Caco-2 (cell line): ENCODE data around the gene RYR1. TPM values are rescaled to one million over a fixed set of nuclear protein-coding genes. Genes with fewer than 3 reads are reported as not detected.

Experiments used
- BruUV-seq: library from RNA; stranded (reverse); fragments of 400-500 nt; replicated peaks from 2 replicates; lab custom pipeline; 2021; lab: Mats Ljungman, UMichigan
- CTCF ChIA-PET: fragments of 300-600 bp; sonication (Branson Sonifier 250); formaldehyde crosslinking; loops from one replicate; lab custom pipeline; 2022; ENCODE audit warnings: antibody characterized with exemption; lab: Charles Lee
- POLR2A ChIA-PET: fragments of 300-600 bp; sonication (Branson Sonifier 250); formaldehyde crosslinking; loops from one replicate; lab custom pipeline; 2022; ENCODE audit warnings: antibody characterized with exemption; lab: Charles Lee
- DNase-seq, 2 experiments: peaks; one replicate each; pipeline versions ENCODE4 v3.0.0 to v3.0.0-alpha.2; 2020 to 2022
- H3K27me3 ChIP-seq: replicated peaks from 2 replicates; pipeline ENCODE4 v1.6.0; 2011; ENCODE audit warnings: low read length; ENCODE audit not compliant: control insufficient read depth, insufficient read depth
- H3K36me3 ChIP-seq: 2 replicates; pipeline ENCODE4 v1.5.1; 2011; ENCODE audit warnings: low read length; ENCODE audit not compliant: control insufficient read depth, insufficient read depth
- H3K4me1 ChIP-seq: fragments of 250-450 bp; sonication (Bioruptor Pico); 2 replicates; pipeline ENCODE4 v1.5.1; 2020; ENCODE audit warnings: mild to moderate bottlenecking
- H3K4me3 ChIP-seq: 2 replicates; pipeline ENCODE4 v1.5.1; 2011; ENCODE audit warnings: low read depth, mild to moderate bottlenecking, control low read depth, low read length
- H3K9me3 ChIP-seq: fragments of 250-450 bp; sonication (Bioruptor Pico); 2 replicates; pipeline ENCODE4 v1.5.1; 2020; ENCODE audit warnings: mild to moderate bottlenecking, moderate library complexity
- H3K27ac Mint-ChIP-seq: one replicate; pipeline ENCODE4 v1.8.0; 2022; ENCODE audit warnings: mixed read lengths; ENCODE audit not compliant: unreplicated experiment
- H3K27me3 Mint-ChIP-seq: one replicate; pipeline ENCODE4 v1.8.0; 2022; ENCODE audit warnings: mixed read lengths; ENCODE audit not compliant: insufficient read depth, unreplicated experiment
- H3K36me3 Mint-ChIP-seq: one replicate; pipeline ENCODE4 v1.8.0; 2022; ENCODE audit warnings: mild to moderate bottlenecking, mixed read lengths; ENCODE audit not compliant: insufficient read depth, unreplicated experiment
- H3K4me1 Mint-ChIP-seq: one replicate; pipeline ENCODE4 v1.8.0; 2022; ENCODE audit warnings: low read depth, mixed read lengths; ENCODE audit not compliant: unreplicated experiment
- H3K4me3 Mint-ChIP-seq: one replicate; pipeline ENCODE4 v1.8.0; 2022; ENCODE audit warnings: mild to moderate bottlenecking, moderate library complexity, mixed read lengths; ENCODE audit not compliant: unreplicated experiment
- H3K9me3 Mint-ChIP-seq: one replicate; pipeline ENCODE4 v1.8.0; 2022; ENCODE audit warnings: mixed read lengths; ENCODE audit not compliant: unreplicated experiment
- intact Hi-C: fragments of 100-400 bp; cut with micrococcal nuclease; formaldehyde crosslinking; loops from one replicate; pipeline ENCODE4 v1.10.0; 2022; ENCODE audit not compliant: unreplicated experiment
- total RNA-seq: library from RNA; stranded (reverse); gene quantifications from 2 replicates; pipeline ENCODE4 v1.2.3, GENCODE V29; 2022
- TF ChIP-seq, protein P1 (sequence below), 2 experiments: fragments of 200-600 bp in 1 of 2; IDR thresholded peaks; 1 replicate in 1 of 2; 2 replicates in 1 of 2; pipeline versions ENCODE4 v1.5.1 to v1.8.0; 2011 to 2022; ENCODE audit warnings: antibody characterized with exemption in 1 of 2, control low read depth in 1 of 2, inconsistent platforms in 1 of 2, low read depth in 1 of 2, low read length in 1 of 2, mild to moderate bottlenecking in 1 of 2, moderate library complexity in 1 of 2; ENCODE audit not compliant: insufficient read depth in 1 of 2, severe bottlenecking in 1 of 2, unreplicated experiment in 1 of 2

The RYR1 gene
- total RNA-seq, 1 experiment from 2014 or later, result 5.6 TPM

GRCh38 chr19:38544569-38545315, 111.3 kb downstream of the RYR1 start:
- Histone ChIP-seq H3K36me3 (no peaks in the 10 kb centered on the region), H3K4me3 (no peak overlapping the region), H3K27me3 (no peaks in the 10 kb centered on the region), H3K4me1 (0 out of 2 replicates have a peak, but pooled peaks cover 9% of the 10 kb centered on the region), H3K9me3 (no peaks in the 10 kb centered on the region)
- intact Hi-C loops, result loop anchor here (1.0 to 10.0 kb wide), 3 partner anchors 73 to 190 kb away; partner anchors contain the start of genes EIF3K and MAP4K1
- Mint-ChIP-seq H3K9me3 (no peaks in the 10 kb centered on the region), H3K36me3 (no peaks in the 10 kb centered on the region), H3K4me3 (peak overlapping the region; percentile 44), H3K4me1 (peaks cover 6% of the 10 kb centered on the region), H3K27ac (no peak overlapping the region), H3K27me3 (no peaks in the 10 kb centered on the region)
- BruUV-seq, result no TSS peak
- no peak for DNase-seq
- ChIA-PET POLR2A (interaction anchor here (0.6 kb wide), 1 partner anchor 19 kb away, joined by 3 read pairs; no protein-coding TSS in a partner anchor), CTCF (interaction anchor here (0.5 to 1.0 kb wide), 4 partner anchors 30 to 248 kb away, joined by 3 to 8 read pairs (median 6); partner anchors contain the start of genes ACTN4 and FAM98C)
- TF ChIP-seq, protein P1, sequence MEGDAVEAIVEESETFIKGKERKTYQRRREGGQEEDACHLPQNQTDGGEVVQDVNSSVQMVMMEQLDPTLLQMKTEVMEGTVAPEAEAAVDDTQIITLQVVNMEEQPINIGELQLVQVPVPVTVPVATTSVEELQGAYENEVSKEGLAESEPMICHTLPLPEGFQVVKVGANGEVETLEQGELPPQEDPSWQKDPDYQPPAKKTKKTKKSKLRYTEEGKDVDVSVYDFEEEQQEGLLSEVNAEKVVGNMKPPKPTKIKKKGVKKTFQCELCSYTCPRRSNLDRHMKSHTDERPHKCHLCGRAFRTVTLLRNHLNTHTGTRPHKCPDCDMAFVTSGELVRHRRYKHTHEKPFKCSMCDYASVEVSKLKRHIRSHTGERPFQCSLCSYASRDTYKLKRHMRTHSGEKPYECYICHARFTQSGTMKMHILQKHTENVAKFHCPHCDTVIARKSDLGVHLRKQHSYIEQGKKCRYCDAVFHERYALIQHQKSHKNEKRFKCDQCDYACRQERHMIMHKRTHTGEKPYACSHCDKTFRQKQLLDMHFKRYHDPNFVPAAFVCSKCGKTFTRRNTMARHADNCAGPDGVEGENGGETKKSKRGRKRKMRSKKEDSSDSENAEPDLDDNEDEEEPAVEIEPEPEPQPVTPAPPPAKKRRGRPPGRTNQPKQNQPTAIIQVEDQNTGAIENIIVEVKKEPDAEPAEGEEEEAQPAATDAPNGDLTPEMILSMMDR (IDR thresholded peaks at IDR 0.05; ENCODE audit: insufficient read depth in 1 of 2, low read depth in 1 of 2, low read length in 1 of 2, severe bottlenecking in 1 of 2, unreplicated experiment in 1 of 2), result peak in 1 of 2 experiments; percentile 71

DNA sequence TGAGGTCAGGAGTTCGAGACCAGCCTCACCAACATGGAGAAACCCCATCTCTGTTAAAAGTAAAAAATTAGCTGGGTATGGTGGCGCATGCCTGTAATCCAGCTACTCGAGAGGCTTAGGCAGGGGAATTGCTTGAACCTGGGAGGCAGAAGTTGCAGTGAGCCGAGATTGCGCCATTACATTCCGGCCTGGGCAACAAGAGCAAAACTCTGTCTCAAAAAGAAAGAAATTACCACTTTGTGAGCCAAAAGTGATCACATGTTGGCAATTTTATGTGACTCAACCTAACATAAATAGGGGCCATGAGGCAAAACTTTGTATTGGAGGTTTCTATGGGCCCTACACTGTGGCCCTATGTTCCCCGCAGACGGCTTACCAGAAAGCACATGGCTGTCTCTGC, 112.1 kb downstream of the RYR1 start:
- H3K27me3 Mint-ChIP-seq, result no peaks in the 10 kb centered on the region
- H3K27me3 ChIP-seq, result no peaks in the 10 kb centered on the region
- TF ChIP-seq, protein P1 (IDR thresholded peaks at IDR 0.05; ENCODE audit: insufficient read depth in 1 of 2, low read depth in 1 of 2, low read length in 1 of 2, severe bottlenecking in 1 of 2, unreplicated experiment in 1 of 2), result no peak
- peaks cover 6% of the 10 kb centered on the region for H3K4me1 Mint-ChIP-seq
- no peak for DNase-seq
- ChIA-PET POLR2A (no interaction called here), CTCF (no interaction called here)
- no peak overlapping the region for H3K4me3 ChIP-seq
- no peaks in the 10 kb centered on the region for H3K9me3 Mint-ChIP-seq
- H3K4me3 Mint-ChIP-seq, result no peak overlapping the region
- H3K36me3 Mint-ChIP-seq, result no peaks in the 10 kb centered on the region
- no peaks in the 10 kb centered on the region for H3K36me3 ChIP-seq
- no peaks in the 10 kb centered on the region for H3K9me3 ChIP-seq
- no TSS peak for BruUV-seq
- intact Hi-C loops, result loop anchor here (10.0 kb wide), 1 partner anchor 189 kb away; no protein-coding TSS in a partner anchor
- no peak overlapping the region for H3K27ac Mint-ChIP-seq
- H3K4me1 ChIP-seq, result 0 out of 2 replicates have a peak, but pooled peaks cover 9% of the 10 kb centered on the region

- Mint-ChIP-seq H3K36me3 (peaks cover 5% of the 10 kb centered on the region), H3K4me3 (no peak overlapping the region), H3K4me1 (peaks cover 6% of the 10 kb centered on the region), H3K27ac (no peak overlapping the region), H3K9me3 (no peaks in the 10 kb centered on the region), H3K27me3 (peaks cover 5% of the 10 kb centered on the region)
- POLR2A ChIA-PET, result no interaction called here
- DNase-seq, result no peak
- intact Hi-C loops, result loop anchor here (10.0 kb wide), 1 partner anchor 187 kb away; no protein-coding TSS in a partner anchor
- Histone ChIP-seq H3K9me3 (no peaks in the 10 kb centered on the region), H3K27me3 (no peaks in the 10 kb centered on the region), H3K4me1 (0 out of 2 replicates have a peak, but pooled peaks cover 9% of the 10 kb centered on the region), H3K36me3 (no peaks in the 10 kb centered on the region), H3K4me3 (no peak overlapping the region)
- BruUV-seq, result no TSS peak
- CTCF ChIA-PET, result no interaction called here
- TF ChIP-seq, protein P1 (IDR thresholded peaks at IDR 0.05; ENCODE audit: insufficient read depth in 1 of 2, low read depth in 1 of 2, low read length in 1 of 2, severe bottlenecking in 1 of 2, unreplicated experiment in 1 of 2), result no peak
Observed at GRCh38 chr19:38547421-38547820, 113.9 kb downstream of the RYR1 start.
